Neutrophil (primary cell): ENCODE measurements around the gene ANKRD55.

Source experiments
- H3K27ac ChIP-seq: fragments of 200-600 bp; sonication (generic); 2 replicates; pipeline ENCODE4 v1.5.1; 2016; ENCODE audit warnings: mild to moderate bottlenecking, moderate library complexity
- H3K27me3 ChIP-seq: fragments of 200-600 bp; sonication (generic); 2 replicates; pipeline ENCODE4 v1.6.0; 2016; ENCODE audit warnings: mild to moderate bottlenecking
- H3K36me3 ChIP-seq: fragments of 200-600 bp; sonication (generic); 2 replicates; pipeline ENCODE4 v1.5.1; 2017
- H3K4me1 ChIP-seq, 2 experiments: fragments of 200-600 bp in 1 of 2; sonication (generic) in 1 of 2; 1 replicate in 1 of 2; 2 replicates in 1 of 2; pipeline versions ENCODE4 v1.5.1 to v1.6.1; 2013 to 2016; ENCODE audit warnings: low read depth in 1 of 2, low read length in 1 of 2, mild to moderate bottlenecking in 1 of 2, moderate library complexity in 1 of 2; ENCODE audit not compliant: control insufficient read depth in 1 of 2, insufficient read depth in 1 of 2
- H3K4me3 ChIP-seq, 2 experiments: fragments of 200-600 bp in 1 of 2; sonication (generic) in 1 of 2; 1 replicate in 1 of 2; 2 replicates in 1 of 2; pipeline ENCODE4 v1.5.1; 2013 to 2016; ENCODE audit warnings: low read depth in 1 of 2, low read length in 1 of 2, mild to moderate bottlenecking in 1 of 2, moderate library complexity in 1 of 2
- H3K9me3 ChIP-seq: fragments of 200-600 bp; sonication (generic); 2 replicates; pipeline ENCODE4 v1.5.1; 2016
- CTCF ChIP-seq: fragments of 200-600 bp; sonication (generic); IDR thresholded peaks from 2 replicates; pipeline ENCODE4 v1.5.1; 2016; ENCODE audit warnings: antibody characterized with exemption

ANKRD55 gene

GRCh38 chr5:56170557-56170956 lies 62.6 kb downstream of the ANKRD55 start:
- no peak overlapping the region for H3K27ac ChIP-seq
- peaks cover 62 to 74% of the 10 kb centered on the region in 2 experiments for H3K4me1 ChIP-seq
- H3K27me3 ChIP-seq: peaks cover 8% of the 10 kb centered on the region
- no peak overlapping the region for H3K4me3 ChIP-seq
- TF ChIP-seq CTCF: no peak
- H3K36me3 ChIP-seq: no peaks in the 10 kb centered on the region
- no peaks in the 10 kb centered on the region for H3K9me3 ChIP-seq

DNA sequence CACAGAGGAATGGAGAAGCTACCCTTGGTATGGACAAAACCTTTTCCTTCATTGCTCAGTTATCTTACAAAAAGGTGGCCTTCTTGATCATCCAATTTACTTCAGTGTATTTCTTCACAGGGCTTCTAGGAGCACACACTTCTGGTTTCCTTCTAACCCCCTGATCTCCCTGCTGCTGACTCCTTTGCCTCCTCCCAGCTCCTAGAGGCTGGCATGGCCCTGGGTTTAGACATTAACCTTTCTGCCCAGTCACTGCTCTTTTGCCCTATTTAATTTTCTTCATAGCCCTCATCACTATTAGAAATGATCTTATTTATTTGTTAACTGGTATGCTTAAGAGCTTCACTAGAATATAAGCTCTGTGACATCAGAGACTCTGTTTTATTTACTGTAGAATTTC lies 63.2 kb downstream of the ANKRD55 start:
- no peaks in the 10 kb centered on the region for H3K9me3 ChIP-seq
- no peak overlapping the region for H3K27ac ChIP-seq
- no peaks in the 10 kb centered on the region for H3K36me3 ChIP-seq
- no peak for TF ChIP-seq CTCF
- H3K27me3 ChIP-seq: peaks cover 11% of the 10 kb centered on the region
- no peak overlapping the region for H3K4me3 ChIP-seq
- peaks cover 56 to 68% of the 10 kb centered on the region in 2 experiments for H3K4me1 ChIP-seq

GRCh38 chr5:56169281-56169680 lies 63.8 kb downstream of the ANKRD55 start:
- Histone ChIP-seq H3K4me1 (peaks cover 50 to 61% of the 10 kb centered on the region in 2 experiments), H3K36me3 (no peaks in the 10 kb centered on the region), H3K27ac (no peak overlapping the region), H3K27me3 (peaks cover 18% of the 10 kb centered on the region), H3K4me3 (no peak overlapping the region), H3K9me3 (no peaks in the 10 kb centered on the region)
- no peak for TF ChIP-seq CTCF

- no peak for TF ChIP-seq CTCF
- Histone ChIP-seq H3K27ac (no peak overlapping the region), H3K36me3 (no peaks in the 10 kb centered on the region), H3K27me3 (peaks cover 28% of the 10 kb centered on the region), H3K4me1 (peaks cover 45 to 53% of the 10 kb centered on the region in 2 experiments), H3K4me3 (no peak overlapping the region), H3K9me3 (no peaks in the 10 kb centered on the region)
These were observed 65.1 kb downstream of the ANKRD55 start for GRCh38 chr5:56168066-56168478.

- Histone ChIP-seq H3K4me3 (no peak overlapping the region), H3K9me3 (no peaks in the 10 kb centered on the region), H3K4me1 (peaks cover 45 to 53% of the 10 kb centered on the region in 2 experiments), H3K27me3 (peaks cover 28% of the 10 kb centered on the region), H3K27ac (no peak overlapping the region), H3K36me3 (no peaks in the 10 kb centered on the region)
- no peak for TF ChIP-seq CTCF
These were observed 65.6 kb downstream of the ANKRD55 start for GRCh38 chr5:56167519-56167918.
